ENCODE data around the gene GABBR2.

- TF ChIP-seq CTCF (IDR thresholded peaks at IDR 0.05) (no peak), POLR2A (IDR thresholded peaks at IDR 0.05) (no peak), POLR2AphosphoS5 (IDR thresholded peaks at IDR 0.05) (no peak)
Measured at GRCh38 chr9:98310752-98311392, 397.9 kb downstream of the GABBR2 start.

All from breast epithelium (tissue), 3 donors.